ENCODE data around the gene CCDC74B.
"Not testable (repeated sequence)": the region's sequence is repeated elsewhere in the genome, so short reads cannot be mapped to it uniquely, and the experiment has no call there.

DNA sequence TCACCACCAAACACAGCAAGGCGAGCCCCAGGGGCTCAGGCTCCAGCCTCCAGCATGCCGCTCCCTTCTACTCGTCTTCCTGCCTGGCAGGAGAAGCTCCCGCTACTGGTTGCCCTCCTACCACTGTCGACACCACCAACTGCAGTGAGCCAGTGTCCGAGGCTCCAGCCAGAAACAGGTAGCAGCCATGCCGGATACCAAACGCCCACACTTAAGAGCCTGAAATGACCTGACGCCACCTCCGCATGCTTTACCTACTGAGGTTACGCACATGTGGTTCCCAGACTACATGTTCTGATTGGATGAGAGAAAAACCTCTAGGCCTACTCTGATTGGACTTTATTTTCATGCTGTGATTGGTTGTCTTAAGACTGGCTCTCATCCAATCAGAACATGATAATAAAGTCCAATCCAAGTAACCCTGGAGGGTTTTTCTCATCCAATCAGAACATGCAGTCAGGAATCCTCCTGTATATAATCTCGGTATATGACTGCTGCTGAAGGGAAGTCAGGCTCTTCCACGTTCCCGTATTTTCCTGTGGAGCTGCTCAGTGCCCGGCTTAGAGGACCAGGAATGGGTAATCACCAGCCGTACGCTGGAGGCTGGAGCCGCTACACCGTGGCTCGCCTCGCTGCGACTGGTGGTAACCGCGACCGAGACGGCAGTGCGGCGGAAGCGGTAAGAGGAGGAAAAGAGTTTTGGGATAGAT lies 15.6 kb downstream of the CCDC74B start, which contains the start of gene POTEF:
- not testable (repeated sequence) for TF ChIP-seq POLR2A, POLR2AphosphoS5 (IDR thresholded peaks at IDR 0.05)
- TF ChIP-seq, protein P1, sequence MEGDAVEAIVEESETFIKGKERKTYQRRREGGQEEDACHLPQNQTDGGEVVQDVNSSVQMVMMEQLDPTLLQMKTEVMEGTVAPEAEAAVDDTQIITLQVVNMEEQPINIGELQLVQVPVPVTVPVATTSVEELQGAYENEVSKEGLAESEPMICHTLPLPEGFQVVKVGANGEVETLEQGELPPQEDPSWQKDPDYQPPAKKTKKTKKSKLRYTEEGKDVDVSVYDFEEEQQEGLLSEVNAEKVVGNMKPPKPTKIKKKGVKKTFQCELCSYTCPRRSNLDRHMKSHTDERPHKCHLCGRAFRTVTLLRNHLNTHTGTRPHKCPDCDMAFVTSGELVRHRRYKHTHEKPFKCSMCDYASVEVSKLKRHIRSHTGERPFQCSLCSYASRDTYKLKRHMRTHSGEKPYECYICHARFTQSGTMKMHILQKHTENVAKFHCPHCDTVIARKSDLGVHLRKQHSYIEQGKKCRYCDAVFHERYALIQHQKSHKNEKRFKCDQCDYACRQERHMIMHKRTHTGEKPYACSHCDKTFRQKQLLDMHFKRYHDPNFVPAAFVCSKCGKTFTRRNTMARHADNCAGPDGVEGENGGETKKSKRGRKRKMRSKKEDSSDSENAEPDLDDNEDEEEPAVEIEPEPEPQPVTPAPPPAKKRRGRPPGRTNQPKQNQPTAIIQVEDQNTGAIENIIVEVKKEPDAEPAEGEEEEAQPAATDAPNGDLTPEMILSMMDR (IDR thresholded peaks at IDR 0.05), result not testable (repeated sequence)
